ENCODE measurements around the gene MAST4. TPM values are rescaled to one million over a fixed set of nuclear protein-coding genes. Genes with fewer than 3 reads are reported as not detected.

The MAST4 gene
- total and polyA plus RNA-seq, 2 of the 8 experiments (the other 6 are each of a cell fraction or from before 2014, with no cell fraction given), result 1.5 to 2.6 TPM

DNA sequence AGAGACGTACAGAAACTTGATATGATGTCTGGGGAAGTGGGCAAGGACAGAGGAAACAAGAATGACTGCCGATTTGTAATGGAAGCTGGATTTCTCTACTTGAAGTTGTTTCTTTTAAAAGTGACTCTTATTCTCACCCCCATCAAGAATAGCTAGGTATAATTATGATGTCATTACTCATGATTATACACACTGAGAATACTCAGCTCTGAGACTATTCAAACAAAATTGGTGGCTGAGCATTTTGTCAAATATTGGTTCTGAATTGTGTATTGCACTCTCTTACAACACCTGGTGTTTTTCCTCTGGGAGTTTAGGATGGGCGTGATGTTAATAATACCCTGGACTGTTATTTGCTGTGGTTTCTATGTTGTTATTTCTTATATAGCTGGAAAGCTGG lies 46.3 kb downstream of the MAST4 start (continued):
- TF ChIP-seq, protein P1, sequence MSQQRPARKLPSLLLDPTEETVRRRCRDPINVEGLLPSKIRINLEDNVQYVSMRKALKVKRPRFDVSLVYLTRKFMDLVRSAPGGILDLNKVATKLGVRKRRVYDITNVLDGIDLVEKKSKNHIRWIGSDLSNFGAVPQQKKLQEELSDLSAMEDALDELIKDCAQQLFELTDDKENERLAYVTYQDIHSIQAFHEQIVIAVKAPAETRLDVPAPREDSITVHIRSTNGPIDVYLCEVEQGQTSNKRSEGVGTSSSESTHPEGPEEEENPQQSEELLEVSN (IDR thresholded peaks at IDR 0.05), result no peak

Data from H1 (cell line).